GM12878 (cell line): ENCODE results near the gene TCERG1. TPM values are rescaled to one million over a fixed set of nuclear protein-coding genes. Genes with fewer than 3 reads are reported as not detected.

ENCODE experiments used
- ATAC-seq: fragments of 200-7000 bp; cut with Tn5 transposase; 3 replicates; pipeline ENCODE4 v1.9.1; 2020; ENCODE audit warnings: mild to moderate bottlenecking, moderate library complexity
- BruUV-seq: library from RNA; stranded (reverse); fragments of 400-500 nt; replicated peaks from 2 replicates; lab custom pipeline; 2021; lab: Mats Ljungman, UMichigan
- CTCF ChIA-PET: fragments of 300-600 bp; sonication (Branson Sonifier 250); formaldehyde crosslinking; extraction: SDS; loops from one replicate; lab custom pipeline; 2021; ENCODE audit warnings: inconsistent platforms; lab: Yijun Ruan, JAX
- POLR2A ChIA-PET: fragments of 350-600 bp; formaldehyde crosslinking; extraction: SDS; loops from one replicate; lab custom pipeline; 2021; ENCODE audit warnings: inconsistent platforms; lab: Charles Lee
- RAD21 ChIA-PET: fragments of 300-600 bp; sonication (Branson Sonifier 250); formaldehyde crosslinking; loops from one replicate; lab custom pipeline; 2023; ENCODE audit warnings: antibody characterized with exemption; ENCODE audit not compliant: unreplicated experiment; lab: Charles Lee
- SMC1A ChIA-PET: fragments of 300-600 bp; sonication (Branson Sonifier 250); formaldehyde crosslinking; loops from one replicate; lab custom pipeline; 2023; ENCODE audit not compliant: unreplicated experiment, uncharacterized antibody; lab: Charles Lee
- DNase-seq: peaks from one replicate; pipeline ENCODE4 v3.0.0-alpha.2; 2011; ENCODE audit warnings: low read depth, low spot score
- FAIRE-seq: peaks from 3 replicates; lab custom pipeline; 2011; peaks lifted over from hg19 to GRCh38; lab: Jason Lieb, UNC
- H2AFZ ChIP-seq: 2 replicates; pipeline ENCODE4 v1.6.0; 2011; ENCODE audit warnings: low read depth, low read length, control low read depth; ENCODE audit not compliant: control insufficient read depth
- H3K27ac ChIP-seq: 2 replicates; pipeline ENCODE4 v1.5.1; 2011; ENCODE audit warnings: control low read depth; ENCODE audit not compliant: control insufficient read depth, insufficient read depth
- H3K27me3 ChIP-seq, 2 experiments: replicated peaks in 1 of 2; 2 replicates each; pipeline versions ENCODE4 v1.6.0 to v1.6.1; 2011; ENCODE audit warnings: low read length in 1 of 2; ENCODE audit not compliant: control insufficient read depth in 2 of 2, insufficient read depth in 2 of 2
- H3K36me3 ChIP-seq, 2 experiments: 2 replicates each; pipeline ENCODE4 v1.5.1; 2011; ENCODE audit warnings: low read length in 1 of 2; ENCODE audit not compliant: control insufficient read depth in 2 of 2, insufficient read depth in 2 of 2
- H3K4me1 ChIP-seq: 2 replicates; pipeline ENCODE4 v1.6.1; 2011; ENCODE audit warnings: mild to moderate bottlenecking, low read length, moderate library complexity, mixed read lengths; ENCODE audit not compliant: control insufficient read depth, insufficient read depth
- H3K4me2 ChIP-seq: 2 replicates; pipeline ENCODE4 v1.6.0; 2011; ENCODE audit warnings: control low read depth; ENCODE audit not compliant: control insufficient read depth, insufficient read depth
- H3K4me3 ChIP-seq: fragments of 200-600 bp; sonication (generic); 2 replicates; pipeline ENCODE4 v1.5.1; 2016
- H3K79me2 ChIP-seq: 2 replicates; pipeline ENCODE4 v1.6.0; 2011; ENCODE audit warnings: low read length; ENCODE audit not compliant: control insufficient read depth, insufficient read depth
- H3K9ac ChIP-seq: 2 replicates; pipeline ENCODE4 v1.8.0; 2011; ENCODE audit warnings: low read length, control low read depth, mixed read lengths; ENCODE audit not compliant: control insufficient read depth, insufficient read depth
- H3K9me3 ChIP-seq: replicated peaks from 3 replicates; pipeline ENCODE4 v1.5.1; 2011; ENCODE audit warnings: mild to moderate bottlenecking, low read length; ENCODE audit not compliant: control insufficient read depth, insufficient read depth
- H4K20me1 ChIP-seq: 2 replicates; pipeline ENCODE4 v1.6.0; 2011; ENCODE audit not compliant: control insufficient read depth, insufficient read depth
- E2F4 ChIP-seq: IDR thresholded peaks from 2 replicates; pipeline ENCODE4 v1.6.1; 2012; ENCODE audit warnings: low read depth, low read length, improper control_type of control experiment
- EP300 ChIP-seq, 2 experiments: fragments of 150-350 bp in 1 of 2; IDR thresholded peaks; 2 replicates each; pipeline ENCODE4 v1.6.1; 2011 to 2012; ENCODE audit warnings: low read depth in 2 of 2, low read length in 2 of 2, borderline replicate concordance in 1 of 2, improper control_type of control experiment in 1 of 2, inconsistent platforms in 1 of 2; ENCODE audit not compliant: control insufficient read depth in 1 of 2
- PAX5 ChIP-seq: IDR thresholded peaks from 2 replicates; pipeline ENCODE4 v1.6.1; 2011; ENCODE audit warnings: low read depth, low read length, borderline replicate concordance
- PBX3 ChIP-seq: IDR thresholded peaks from 2 replicates; pipeline ENCODE4 v1.6.1; 2011; ENCODE audit warnings: mild to moderate bottlenecking, low read depth, low read length, moderate library complexity; ENCODE audit not compliant: insufficient replicate concordance
- SUPT20H ChIP-seq: IDR thresholded peaks from 2 replicates; pipeline ENCODE4 v1.6.1; 2011; ENCODE audit warnings: low read depth, mild to moderate bottlenecking, low read length, moderate library complexity, borderline replicate concordance; ENCODE audit not compliant: control insufficient read depth
- YY1 ChIP-seq: IDR thresholded peaks from 2 replicates; pipeline ENCODE4 v1.6.1; 2011; ENCODE audit warnings: low read depth, mild to moderate bottlenecking, low read length
- WGBS: methylation state at CpG from one replicate; pipeline ENCODE4 v1.1.6; 2016; ENCODE audit warnings: low lambda C conversion rate; ENCODE audit not compliant: insufficient replicate concordance, insufficient coverage; ENCODE audit errors: missing lambda C conversion rate; 5-methylcytosine and 5-hydroxymethylcytosine counted together
- in situ Hi-C: fragments of 300-500 bp; cut with MboI; formaldehyde crosslinking; loops from 9 replicates; pipeline ENCODE4 v1.14.3; 2018; ENCODE audit warnings: mixed read lengths
- intact Hi-C: fragments of 100-400 bp; cut with micrococcal nuclease; formaldehyde crosslinking; loops from one replicate; pipeline ENCODE4 v1.14.2; 2022; ENCODE audit not compliant: unreplicated experiment
- polyA plus RNA-seq, 11 experiments: library from polyadenylated mRNA; depleted of rRNA in 4 of 11; unstranded in 6 of 11; stranded (reverse) in 5 of 11; fragments of >200 nt; fragmentation: Nextera tagmentation in 4 of 11; fragmentation: Illumina TruSeq in 1 of 11; extraction: Ambion mirVana in 4 of 11; extraction: Trizol in 1 of 11; gene quantifications; 1 replicate in 1 of 11; 2 replicates in 10 of 11; pipeline versions ENCODE4 v1.2.1 to v1.2.3, GENCODE V29; 2011 to 2016; ENCODE audit warnings: inconsistent platforms in 2 of 11, missing spikeins in 2 of 11, low read depth in 1 of 11
- total RNA-seq, 4 experiments: library from RNA; depleted of rRNA in 3 of 4; stranded (reverse); fragments of >200 nt in 3 of 4; fragmentation: Illumina TruSeq in 1 of 4; extraction: Trizol in 1 of 4; gene quantifications; 2 replicates each; pipeline versions ENCODE4 v1.2.1 to v1.2.3, GENCODE V29; 2013 to 2021
- TF ChIP-seq, protein P1 (sequence below): fragments of 450-650 bp; IDR thresholded peaks from 2 replicates; pipeline ENCODE4 v1.6.1; 2017; ENCODE audit warnings: mild to moderate bottlenecking
- TF ChIP-seq, protein P2 (sequence below): fragments of 450-650 bp; IDR thresholded peaks from 2 replicates; pipeline ENCODE4 v1.6.1; 2016; ENCODE audit warnings: mild to moderate bottlenecking

TCERG1 gene
- total and polyA plus RNA-seq, 10 of the 15 experiments (the other 5 are each of a cell fraction or from before 2014, with no cell fraction given): 51.5 to 131 (median 91.6) TPM

DNA sequence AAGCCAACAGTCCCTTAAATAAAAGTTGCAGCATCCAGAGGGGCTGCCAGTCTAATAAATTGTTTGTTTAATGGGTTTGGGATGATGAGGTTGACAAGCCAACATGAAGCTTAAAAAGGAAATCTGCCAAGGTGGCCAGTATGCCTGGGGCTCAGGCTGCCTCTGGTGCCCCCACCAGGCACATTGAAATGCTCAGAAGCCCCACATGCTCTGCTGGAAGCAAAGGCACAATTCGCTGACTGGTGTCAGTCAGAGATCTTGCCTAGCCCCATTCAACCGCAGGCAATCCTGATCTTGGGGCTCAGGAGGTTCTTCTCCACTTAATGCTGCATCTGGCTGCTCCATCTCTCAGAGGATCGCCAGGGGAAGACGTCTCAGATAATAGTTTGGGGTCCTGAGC lies 44.2 kb upstream of the TCERG1 start:
- Histone ChIP-seq H3K27ac (no peak overlapping the region), H3K4me3 (no peak overlapping the region)
- POLR2A ChIA-PET: no interaction called here
- TF ChIP-seq EP300 (IDR thresholded peaks at IDR 0.05; ENCODE audit: borderline replicate concordance in 1 of 2, control insufficient read depth in 1 of 2, low read depth in 2 of 2, low read length in 2 of 2) (no peak), PBX3 (no peak)
- TF ChIP-seq, all 136 proteins: peak for 0
- no peak overlapping the region for H2AFZ ChIP-seq
- FAIRE-seq: no peak
- ATAC-seq: no peak
- no peak overlapping the region for H3K4me2 ChIP-seq
- DNase-seq: no peak
- H3K9me3 ChIP-seq: no peaks in the 10 kb centered on the region
- 20% methylated on average over 4 of the region's 4 CpGs for WGBS
- no peak overlapping the region for H3K9ac ChIP-seq
- no peaks in the 10 kb centered on the region for H3K36me3 ChIP-seq
- no peaks in the 10 kb centered on the region for H3K79me2 ChIP-seq
- in situ Hi-C loops (no loop called here), intact Hi-C loops (no loop called here)
- RAD21 ChIA-PET: no interaction called here
- H4K20me1 ChIP-seq: no peaks in the 10 kb centered on the region
- H3K27me3 ChIP-seq: peaks cover under 1 to 3% of the 10 kb centered on the region in 2 experiments; a peak in 2 of 4 replicates
- no peaks in the 10 kb centered on the region for H3K4me1 ChIP-seq
- SMC1A ChIA-PET: no interaction called here
- BruUV-seq: no TSS peak
- CTCF ChIA-PET: no interaction called here

DNA sequence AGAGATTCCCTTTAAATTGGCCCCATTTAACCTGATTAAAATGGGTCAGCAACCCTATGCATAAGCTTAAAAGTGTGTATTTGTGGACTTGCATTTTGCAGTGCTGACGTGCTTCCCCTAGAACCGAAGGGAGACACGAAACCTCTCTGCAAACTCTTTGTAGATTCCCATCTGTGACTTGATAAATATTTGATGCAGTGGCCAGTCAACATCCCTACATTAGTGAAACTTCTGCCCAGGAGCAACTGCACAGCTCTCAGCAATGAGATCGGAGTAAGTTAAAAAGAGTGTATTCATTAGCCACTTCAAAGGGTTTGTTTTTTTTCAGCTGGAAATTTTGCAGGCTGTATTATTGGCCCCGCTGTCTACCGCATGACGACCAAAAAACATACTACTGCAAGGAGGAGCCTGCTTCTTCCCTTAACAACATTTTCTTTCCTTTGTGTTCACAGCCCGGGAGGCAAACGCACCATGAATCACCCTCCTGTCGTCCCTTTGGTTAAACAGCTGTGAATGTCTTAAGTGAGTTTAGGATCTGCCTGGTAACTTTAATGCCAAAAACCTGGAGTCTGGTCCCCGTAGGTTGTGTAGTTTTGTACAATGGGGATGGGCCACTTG lies 38.0 kb upstream of the TCERG1 start:
- WGBS: 33% methylated on average over 11 of the region's 11 CpGs
- ChIA-PET RAD21 (no interaction called here), POLR2A (no interaction called here), CTCF (no interaction called here), SMC1A (no interaction called here)
- Histone ChIP-seq H3K27me3 (no peaks in the 10 kb centered on the region; a peak in 1 of 4 replicates), H3K4me2 (no peak overlapping the region), H3K4me1 (no peaks in the 10 kb centered on the region), H3K9ac (no peak overlapping the region), H3K4me3 (no peak overlapping the region), H3K36me3 (no peaks in the 10 kb centered on the region), H2AFZ (no peak overlapping the region), H3K79me2 (no peaks in the 10 kb centered on the region), H3K9me3 (no peaks in the 10 kb centered on the region), H4K20me1 (no peaks in the 10 kb centered on the region), H3K27ac (no peak overlapping the region)
- ATAC-seq (no peak), DNase-seq (no peak), FAIRE-seq (no peak)
- BruUV-seq: no TSS peak
- intact Hi-C loops (no loop called here), in situ Hi-C loops (no loop called here)
- no peak for TF ChIP-seq E2F4
- TF ChIP-seq YY1: no peak
- TF ChIP-seq, protein P1, sequence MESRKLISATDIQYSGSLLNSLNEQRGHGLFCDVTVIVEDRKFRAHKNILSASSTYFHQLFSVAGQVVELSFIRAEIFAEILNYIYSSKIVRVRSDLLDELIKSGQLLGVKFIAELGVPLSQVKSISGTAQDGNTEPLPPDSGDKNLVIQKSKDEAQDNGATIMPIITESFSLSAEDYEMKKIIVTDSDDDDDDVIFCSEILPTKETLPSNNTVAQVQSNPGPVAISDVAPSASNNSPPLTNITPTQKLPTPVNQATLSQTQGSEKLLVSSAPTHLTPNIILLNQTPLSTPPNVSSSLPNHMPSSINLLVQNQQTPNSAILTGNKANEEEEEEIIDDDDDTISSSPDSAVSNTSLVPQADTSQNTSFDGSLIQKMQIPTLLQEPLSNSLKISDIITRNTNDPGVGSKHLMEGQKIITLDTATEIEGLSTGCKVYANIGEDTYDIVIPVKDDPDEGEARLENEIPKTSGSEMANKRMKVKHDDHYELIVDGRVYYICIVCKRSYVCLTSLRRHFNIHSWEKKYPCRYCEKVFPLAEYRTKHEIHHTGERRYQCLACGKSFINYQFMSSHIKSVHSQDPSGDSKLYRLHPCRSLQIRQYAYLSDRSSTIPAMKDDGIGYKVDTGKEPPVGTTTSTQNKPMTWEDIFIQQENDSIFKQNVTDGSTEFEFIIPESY: no peak
- no peak for TF ChIP-seq PAX5
- no peak for TF ChIP-seq SUPT20H
- TF ChIP-seq, protein P2, sequence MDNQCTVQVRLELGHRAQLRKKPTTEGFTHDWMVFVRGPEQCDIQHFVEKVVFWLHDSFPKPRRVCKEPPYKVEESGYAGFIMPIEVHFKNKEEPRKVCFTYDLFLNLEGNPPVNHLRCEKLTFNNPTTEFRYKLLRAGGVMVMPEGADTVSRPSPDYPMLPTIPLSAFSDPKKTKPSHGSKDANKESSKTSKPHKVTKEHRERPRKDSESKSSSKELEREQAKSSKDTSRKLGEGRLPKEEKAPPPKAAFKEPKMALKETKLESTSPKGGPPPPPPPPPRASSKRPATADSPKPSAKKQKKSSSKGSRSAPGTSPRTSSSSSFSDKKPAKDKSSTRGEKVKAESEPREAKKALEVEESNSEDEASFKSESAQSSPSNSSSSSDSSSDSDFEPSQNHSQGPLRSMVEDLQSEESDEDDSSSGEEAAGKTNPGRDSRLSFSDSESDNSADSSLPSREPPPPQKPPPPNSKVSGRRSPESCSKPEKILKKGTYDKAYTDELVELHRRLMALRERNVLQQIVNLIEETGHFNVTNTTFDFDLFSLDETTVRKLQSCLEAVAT: no peak
